Endodermal cell (in vitro differentiated cells): ENCODE results near the gene ARHGAP8. TPM values are rescaled to one million over a fixed set of nuclear protein-coding genes. Genes with fewer than 3 reads are reported as not detected.

ENCODE experiments used
- DNase-seq: peaks from one replicate; pipeline ENCODE4 v3.0.0-alpha.2; 2017
- H3K27ac ChIP-seq: 2 replicates; pipeline ENCODE4 v1.5.1; 2013; ENCODE audit warnings: mild to moderate bottlenecking, low read depth, low read length, moderate library complexity
- H3K27me3 ChIP-seq: 2 replicates; pipeline ENCODE4 v1.6.1; 2013; ENCODE audit warnings: mild to moderate bottlenecking, low read length, moderate library complexity; ENCODE audit not compliant: insufficient read depth, control insufficient read depth, poor library complexity, severe bottlenecking
- H3K36me3 ChIP-seq: 2 replicates; pipeline ENCODE4 v1.7.0; 2013; ENCODE audit warnings: mild to moderate bottlenecking, low read length, moderate library complexity; ENCODE audit not compliant: control insufficient read depth, insufficient read depth
- H3K4me1 ChIP-seq: one replicate; pipeline ENCODE4 v1.7.0; 2013; ENCODE audit warnings: low read length; ENCODE audit not compliant: control insufficient read depth, insufficient read depth
- H3K4me3 ChIP-seq: 2 replicates; pipeline ENCODE4 v1.5.1; 2013; ENCODE audit warnings: mild to moderate bottlenecking, low read length, moderate library complexity
- H3K9ac ChIP-seq: 2 replicates; pipeline ENCODE4 v1.6.1; 2013; ENCODE audit warnings: mild to moderate bottlenecking, low read length, moderate library complexity; ENCODE audit not compliant: poor library complexity, severe bottlenecking; ENCODE audit errors: extremely low read depth
- H3K9me3 ChIP-seq: 2 replicates; pipeline ENCODE4 v1.6.1; 2013; ENCODE audit warnings: mild to moderate bottlenecking, low read length, moderate library complexity; ENCODE audit not compliant: control insufficient read depth
- H3K27ac Mint-ChIP-seq: 2 replicates; pipeline ENCODE4 v1.8.0; 2020; ENCODE audit warnings: mixed read lengths
- H3K27me3 Mint-ChIP-seq: 2 replicates; pipeline ENCODE4 v1.8.0; 2021; ENCODE audit warnings: mild to moderate bottlenecking, mixed read lengths; ENCODE audit not compliant: insufficient read depth
- H3K36me3 Mint-ChIP-seq: 2 replicates; pipeline ENCODE4 v1.8.0; 2020; ENCODE audit warnings: low read depth, mixed read lengths
- H3K4me1 Mint-ChIP-seq: 2 replicates; pipeline ENCODE4 v1.8.0; 2020; ENCODE audit warnings: mixed read lengths
- H3K4me3 Mint-ChIP-seq: 2 replicates; pipeline ENCODE4 v1.8.0; 2020; ENCODE audit warnings: mild to moderate bottlenecking, moderate library complexity, mixed read lengths
- H3K9me3 Mint-ChIP-seq: 2 replicates; pipeline ENCODE4 v1.8.0; 2020; ENCODE audit warnings: mild to moderate bottlenecking, mixed read lengths
- CTCF ChIP-seq: fragments of 200-600 bp; sonication (generic); conservative IDR thresholded peaks from 2 replicates; pipeline ENCODE4 v1.5.0; 2021; ENCODE audit warnings: antibody characterized with exemption, mild to moderate bottlenecking
- WGBS, 2 experiments: methylation state at CpG; one replicate each; pipeline versions ENCODE4 v1.1.5 to v1.1.7; 2013; ENCODE audit warnings: missing lambda C conversion rate in 2 of 2, mixed read lengths in 1 of 2; ENCODE audit not compliant: insufficient coverage in 1 of 2, insufficient read length in 1 of 2; 5-methylcytosine and 5-hydroxymethylcytosine counted together
- total RNA-seq, 2 donors: library from RNA; stranded (reverse); fragmentation: NEBNext Ultra II Directional in 1 of 2; extraction: Animal tissue kit (Norgen Biotek cat#: 25700) in 1 of 2; gene quantifications; 2 replicates in 1 of 2; 3 replicates in 1 of 2; pipeline ENCODE4 v1.2.1, GENCODE V29; 2021

ARHGAP8 gene
- total RNA-seq, 2 donors from 2014 or later = 45.2 to 51.3 TPM

- Mint-ChIP-seq H3K4me1 (no peaks in the 10 kb centered on the region), H3K36me3 (peaks cover 41% of the 10 kb centered on the region), H3K9me3 (peaks cover 5% of the 10 kb centered on the region), H3K4me3 (no peak overlapping the region), H3K27me3 (no peaks in the 10 kb centered on the region), H3K27ac (no peak overlapping the region)
- Histone ChIP-seq H3K4me3 (no peak overlapping the region), H3K27ac (no peak overlapping the region), H3K9me3 (peaks cover 7% of the 10 kb centered on the region), H3K36me3 (peaks cover 32% of the 10 kb centered on the region), H3K9ac (no peak overlapping the region), H3K4me1 (no peaks in the 10 kb centered on the region), H3K27me3 (no peaks in the 10 kb centered on the region)
- peak; percentile 35 for TF ChIP-seq CTCF
- DNase-seq = peak; percentile 45
- 95 to 98% methylated on average over 21 to 24 of the region's 26 CpGs for WGBS, 2 experiments
Measured at GRCh38 chr22:44882226-44882905, 130.0 kb downstream of the ARHGAP8 start.

GRCh38 chr22:44883011-44883421 lies 130.6 kb downstream of the ARHGAP8 start:
- Histone ChIP-seq H3K9me3 (peaks cover 2% of the 10 kb centered on the region), H3K27me3 (no peaks in the 10 kb centered on the region), H3K4me1 (no peaks in the 10 kb centered on the region), H3K9ac (no peak overlapping the region), H3K36me3 (peaks cover 29% of the 10 kb centered on the region), H3K27ac (no peak overlapping the region), H3K4me3 (no peak overlapping the region)
- peaks cover 35% of the 10 kb centered on the region for H3K36me3 Mint-ChIP-seq
- H3K9me3 Mint-ChIP-seq = no peaks in the 10 kb centered on the region
- H3K4me3 Mint-ChIP-seq = no peak overlapping the region
- H3K27ac Mint-ChIP-seq = no peak overlapping the region
- 86 to 100% methylated on average over 3 to 12 of the region's 12 CpGs for WGBS, 2 experiments
- H3K27me3 Mint-ChIP-seq = no peaks in the 10 kb centered on the region
- no peak for TF ChIP-seq CTCF
- no peaks in the 10 kb centered on the region for H3K4me1 Mint-ChIP-seq
- DNase-seq = peak; percentile 24

- Mint-ChIP-seq H3K9me3 (no peaks in the 10 kb centered on the region), H3K27me3 (no peaks in the 10 kb centered on the region), H3K4me3 (no peak overlapping the region), H3K27ac (no peak overlapping the region), H3K4me1 (no peaks in the 10 kb centered on the region), H3K36me3 (peaks cover 29% of the 10 kb centered on the region)
- Histone ChIP-seq H3K27me3 (no peaks in the 10 kb centered on the region), H3K4me3 (no peak overlapping the region), H3K4me1 (no peaks in the 10 kb centered on the region), H3K27ac (no peak overlapping the region), H3K36me3 (peaks cover 25% of the 10 kb centered on the region), H3K9me3 (no peaks in the 10 kb centered on the region), H3K9ac (no peak overlapping the region)
- WGBS, 2 experiments = 96% methylated on average over 1 of the region's 1 CpG; no CpG with 5 or more reads in 1 of the 2 experiments
- no peak for DNase-seq
- TF ChIP-seq CTCF = no peak
Measured at GRCh38 chr22:44884562-44884961, 132.2 kb downstream of the ARHGAP8 start.
